Lower leg skin (tissue), 3 donors: ENCODE data around the gene BRF1.

Experiments
- CTCF ChIP-seq, 3 donors: fragments of 450-650 bp; IDR thresholded peaks; one replicate each; pipeline ENCODE4 v1.5.1; 2016; ENCODE audit warnings: antibody characterized with exemption in 3 of 3, mild to moderate bottlenecking in 3 of 3, moderate library complexity in 2 of 3
- POLR2A ChIP-seq, 2 donors: fragments of 450-650 bp; IDR thresholded peaks; one replicate each; pipeline ENCODE4 v1.6.1; 2016 to 2017; ENCODE audit warnings: antibody characterized with exemption in 2 of 2, mild to moderate bottlenecking in 1 of 2, moderate library complexity in 1 of 2

- TF ChIP-seq CTCF (IDR thresholded peaks at IDR 0.05) (no peak), POLR2A (IDR thresholded peaks at IDR 0.05) (no peak)
Observed at GRCh38 chr14:105323663-105324062, 22.9 kb upstream of the BRF1 start.
